Measurements from ENCODE around the gene ZNF90.
"Not testable (repeated sequence)": the region's sequence is repeated elsewhere in the genome, so short reads cannot be mapped to it uniquely, and the experiment has no call there.

The ZNF90 gene

GRCh38 chr19:20102097-20102496 lies 24.3 kb downstream of the ZNF90 start:
- H3K36me3 ChIP-seq (ENCODE audit: control insufficient read depth, insufficient read depth, low read length) = no peaks in the 10 kb centered on the region
- no peak overlapping the region for H3K4me2 ChIP-seq (ENCODE audit: low read length)
- peaks cover 21% of the 10 kb centered on the region for H3K4me1 ChIP-seq
- no peak overlapping the region for H2AFZ ChIP-seq
- no peak overlapping the region for H3K4me3 ChIP-seq (ENCODE audit: low read depth, low read length)
- no peak overlapping the region for H3K27ac ChIP-seq
- H3K9ac ChIP-seq = no peak overlapping the region
- TF ChIP-seq CTCF (IDR thresholded peaks at IDR 0.05) = no peak
- no peaks in the 10 kb centered on the region for H3K27me3 ChIP-seq (ENCODE audit: control insufficient read depth, insufficient read depth, low read length)
- H3K79me2 ChIP-seq = peaks cover 15% of the 10 kb centered on the region
- H3K9me3 ChIP-seq (ENCODE audit: control insufficient read depth, low read length) = no peaks in the 10 kb centered on the region

DNA sequence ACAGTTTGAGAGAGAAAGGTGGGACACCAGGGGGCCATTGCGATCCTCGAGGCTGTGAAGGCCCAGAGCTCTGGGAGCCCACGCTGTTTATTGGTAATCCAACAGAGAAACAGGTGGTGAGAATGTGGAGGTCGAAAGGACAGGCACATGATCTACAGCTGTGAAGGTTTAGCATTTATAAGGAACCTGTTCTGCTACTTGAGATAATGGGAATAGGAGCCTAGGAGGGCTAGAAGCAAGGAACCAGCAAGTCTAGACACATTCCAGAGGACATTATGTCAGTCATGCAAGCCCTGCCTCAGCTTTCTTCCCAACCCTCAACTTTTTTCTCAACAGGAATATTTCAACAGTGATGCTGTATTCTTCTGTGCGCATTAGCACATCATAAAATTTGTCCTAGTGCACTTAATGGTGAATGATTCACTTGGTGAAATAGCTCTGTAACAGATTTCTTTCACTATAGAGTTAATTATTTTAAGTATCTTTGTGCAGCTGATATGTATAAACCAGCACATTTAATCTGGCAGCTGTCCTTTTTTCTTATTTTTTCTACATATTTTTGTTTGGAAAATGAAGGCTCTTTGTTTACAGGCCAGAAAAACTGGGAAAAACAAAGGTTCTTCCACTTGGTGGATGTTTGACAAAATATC lies 25.4 kb downstream of the ZNF90 start:
- no peak for TF ChIP-seq CTCF (IDR thresholded peaks at IDR 0.05)
- no peaks in the 10 kb centered on the region for H3K36me3 ChIP-seq (ENCODE audit: control insufficient read depth, insufficient read depth, low read length)
- no peak overlapping the region for H3K4me3 ChIP-seq (ENCODE audit: low read depth, low read length)
- H3K79me2 ChIP-seq = peaks cover 15% of the 10 kb centered on the region
- H3K4me2 ChIP-seq (ENCODE audit: low read length) = no peak overlapping the region
- no peaks in the 10 kb centered on the region for H3K9me3 ChIP-seq (ENCODE audit: control insufficient read depth, low read length)
- no peaks in the 10 kb centered on the region for H3K27me3 ChIP-seq (ENCODE audit: control insufficient read depth, insufficient read depth, low read length)
- no peak overlapping the region for H2AFZ ChIP-seq
- peaks cover 22% of the 10 kb centered on the region for H3K4me1 ChIP-seq
- peak overlapping the region; percentile 70 for H3K27ac ChIP-seq
- no peak overlapping the region for H3K9ac ChIP-seq

DNA sequence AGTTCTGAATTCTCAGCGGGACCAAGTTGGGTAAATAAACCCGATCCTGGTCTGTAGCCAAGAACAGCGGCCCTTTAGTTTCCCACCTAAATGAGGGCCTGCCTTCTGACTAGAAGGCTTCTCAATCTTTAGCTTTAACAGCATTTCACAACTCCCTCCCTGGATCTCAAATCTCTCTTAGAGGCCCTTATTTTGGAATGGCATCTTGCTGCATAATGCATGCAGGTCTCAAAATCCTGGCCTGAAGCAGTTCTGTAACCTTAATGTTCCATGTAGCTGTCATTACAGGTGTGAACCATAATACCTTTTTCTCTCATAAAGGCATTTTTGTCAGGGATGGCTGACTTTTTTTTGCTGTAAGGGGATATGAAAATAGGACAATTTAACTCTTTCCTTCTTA lies 29.5 kb downstream of the ZNF90 start:
- Histone ChIP-seq H2AFZ (no peak overlapping the region), H3K36me3 (ENCODE audit: control insufficient read depth, insufficient read depth, low read length) (no peaks in the 10 kb centered on the region), H3K9me3 (ENCODE audit: control insufficient read depth, low read length) (no peaks in the 10 kb centered on the region), H3K27ac (peak overlapping the region; percentile 66), H3K4me2 (ENCODE audit: low read length) (no peak overlapping the region), H3K79me2 (peaks cover 3% of the 10 kb centered on the region), H3K4me1 (peaks cover 17% of the 10 kb centered on the region), H3K9ac (no peak overlapping the region), H3K27me3 (ENCODE audit: control insufficient read depth, insufficient read depth, low read length) (no peaks in the 10 kb centered on the region), H3K4me3 (ENCODE audit: low read depth, low read length) (no peak overlapping the region)
- TF ChIP-seq CTCF (IDR thresholded peaks at IDR 0.05) = no peak

- peaks cover 14% of the 10 kb centered on the region for H3K36me3 ChIP-seq (ENCODE audit: control insufficient read depth, insufficient read depth, low read length)
- H3K27ac ChIP-seq = not testable (repeated sequence)
These were observed 40.5 kb downstream of the ZNF90 start for GRCh38 chr19:20118064-20118839.

DNA sequence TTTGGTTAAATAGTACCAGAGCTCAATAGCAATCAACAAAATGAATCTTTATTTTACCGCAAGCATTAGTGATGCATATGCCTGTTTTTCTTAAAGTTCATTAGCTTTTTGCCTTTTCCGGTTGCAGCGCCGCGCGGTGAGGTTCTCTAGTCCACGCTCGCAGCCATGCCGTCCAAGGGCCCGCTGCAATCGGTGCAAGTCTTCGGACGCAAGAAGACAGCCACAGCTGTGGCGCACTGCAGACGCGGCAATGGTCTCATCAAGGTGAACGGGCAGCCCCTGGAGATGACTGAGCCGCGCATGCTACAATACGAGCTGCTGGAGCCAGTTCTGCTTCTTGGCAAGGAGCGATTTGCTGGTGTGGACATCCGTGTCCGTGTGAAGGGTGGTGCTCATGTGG lies 47.1 kb downstream of the ZNF90 start:
- Histone ChIP-seq H3K36me3 (ENCODE audit: control insufficient read depth, insufficient read depth, low read length) (peaks cover 5% of the 10 kb centered on the region), H3K4me3 (ENCODE audit: low read depth, low read length) (no peak overlapping the region), H3K27me3 (ENCODE audit: control insufficient read depth, insufficient read depth, low read length) (no peaks in the 10 kb centered on the region), H3K9ac (no peak overlapping the region), H2AFZ (no peak overlapping the region), H3K9me3 (ENCODE audit: control insufficient read depth, low read length) (peaks cover 4% of the 10 kb centered on the region), H3K79me2 (no peaks in the 10 kb centered on the region), H3K27ac (no peak overlapping the region), H3K4me2 (ENCODE audit: low read length) (no peak overlapping the region), H3K4me1 (no peaks in the 10 kb centered on the region)
- TF ChIP-seq CTCF (IDR thresholded peaks at IDR 0.05) = no peak

More at GRCh38 chr19:20118064-20118839, 40.5 kb downstream of the ZNF90 start:
- H3K4me1 ChIP-seq; H3K4me2 ChIP-seq (ENCODE audit: low read length); H2AFZ ChIP-seq; H3K4me3 ChIP-seq (ENCODE audit: low read depth, low read length); H3K9ac ChIP-seq; H3K27me3 ChIP-seq (ENCODE audit: control insufficient read depth, insufficient read depth, low read length); H3K79me2 ChIP-seq: not testable (repeated sequence)
- H3K9me3 ChIP-seq (ENCODE audit: control insufficient read depth, low read length) = peaks cover 15% of the 10 kb centered on the region

GRCh38 chr19:20132933-20133332 lies 55.1 kb downstream of the ZNF90 start:
- H2AFZ ChIP-seq; H3K27me3 ChIP-seq (ENCODE audit: control insufficient read depth, insufficient read depth, low read length); H3K9me3 ChIP-seq (ENCODE audit: control insufficient read depth, low read length); H3K27ac ChIP-seq; H3K9ac ChIP-seq; H3K79me2 ChIP-seq; H3K4me3 ChIP-seq (ENCODE audit: low read depth, low read length); H3K4me2 ChIP-seq (ENCODE audit: low read length); H3K36me3 ChIP-seq (ENCODE audit: control insufficient read depth, insufficient read depth, low read length); H3K4me1 ChIP-seq: not testable (repeated sequence)

DNA sequence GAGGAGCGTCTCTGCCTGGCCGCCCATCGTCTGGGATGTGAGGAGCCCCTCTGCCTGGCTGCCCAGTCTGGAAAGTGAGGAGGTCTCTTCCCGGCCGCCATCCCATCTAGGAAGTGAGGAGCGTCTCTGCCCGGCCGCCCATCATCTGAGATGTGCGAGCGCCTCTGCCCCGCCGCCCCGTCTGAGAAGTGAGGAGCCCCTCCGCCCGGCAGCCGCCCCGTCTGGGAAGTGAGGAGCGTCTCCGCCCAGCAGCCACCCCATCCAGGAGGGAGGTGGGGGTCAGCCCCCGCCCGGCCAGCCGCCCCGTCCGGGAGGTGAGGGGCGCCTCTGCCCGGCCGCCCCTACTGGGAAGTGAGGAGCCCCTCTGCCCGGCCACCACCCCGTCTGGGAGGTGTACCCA lies 59.9 kb downstream of the ZNF90 start:
- not testable (repeated sequence) for H2AFZ ChIP-seq; H3K4me2 ChIP-seq (ENCODE audit: low read length); H3K4me1 ChIP-seq; H3K27me3 ChIP-seq (ENCODE audit: control insufficient read depth, insufficient read depth, low read length); H3K27ac ChIP-seq; H3K36me3 ChIP-seq (ENCODE audit: control insufficient read depth, insufficient read depth, low read length); H3K9me3 ChIP-seq (ENCODE audit: control insufficient read depth, low read length); H3K9ac ChIP-seq; H3K79me2 ChIP-seq; H3K4me3 ChIP-seq (ENCODE audit: low read depth, low read length)

Measured in parathyroid adenoma (tissue), 2 donors.